Measurements from ENCODE around the gene B3GLCT.
"Not testable (repeated sequence)": the region's sequence is repeated elsewhere in the genome, so short reads cannot be mapped to it uniquely, and the experiment has no call there.

Gene B3GLCT

GRCh38 chr13:31201341-31202031 is 1.7 kb downstream of the B3GLCT start:
- Mint-ChIP-seq H3K4me3 (peak overlapping the region; percentile 71), H3K36me3 (no peaks in the 10 kb centered on the region), H3K27ac (no peak overlapping the region), H3K4me1 (peaks cover 20% of the 10 kb centered on the region), H3K27me3 (no peaks in the 10 kb centered on the region), H3K9me3 (no peaks in the 10 kb centered on the region)
- no peak for ATAC-seq

GRCh38 chr13:31204592-31204991 is 4.8 kb downstream of the B3GLCT start:
- Mint-ChIP-seq H3K27ac (no peak overlapping the region), H3K9me3 (no peaks in the 10 kb centered on the region), H3K27me3 (no peaks in the 10 kb centered on the region), H3K4me1 (peaks cover 20% of the 10 kb centered on the region), H3K4me3 (no peak overlapping the region), H3K36me3 (no peaks in the 10 kb centered on the region)
- ATAC-seq, result no peak

- no peaks in the 10 kb centered on the region for H3K36me3 Mint-ChIP-seq
- no peak for ATAC-seq
- H3K4me1 Mint-ChIP-seq, result peaks cover 12% of the 10 kb centered on the region
- no peak overlapping the region for H3K4me3 Mint-ChIP-seq
- no peaks in the 10 kb centered on the region for H3K9me3 Mint-ChIP-seq
- H3K27me3 Mint-ChIP-seq, result no peaks in the 10 kb centered on the region
- no peak overlapping the region for H3K27ac Mint-ChIP-seq
These were observed 8.1 kb downstream of the B3GLCT start for GRCh38 chr13:31207661-31208552.

GRCh38 chr13:31208559-31209122 is 8.9 kb downstream of the B3GLCT start:
- Mint-ChIP-seq H3K4me3 (no peak overlapping the region), H3K27ac (no peak overlapping the region), H3K27me3 (no peaks in the 10 kb centered on the region), H3K36me3 (no peaks in the 10 kb centered on the region), H3K4me1 (peaks cover 16% of the 10 kb centered on the region), H3K9me3 (no peaks in the 10 kb centered on the region)
- peak; percentile 53 for ATAC-seq

GRCh38 chr13:31209172-31209840 is 9.5 kb downstream of the B3GLCT start:
- Mint-ChIP-seq H3K9me3 (no peaks in the 10 kb centered on the region), H3K4me1 (peaks cover 20% of the 10 kb centered on the region), H3K27ac (no peak overlapping the region), H3K36me3 (no peaks in the 10 kb centered on the region), H3K27me3 (no peaks in the 10 kb centered on the region), H3K4me3 (no peak overlapping the region)
- no peak for ATAC-seq

GRCh38 chr13:31209841-31210210 is 10.1 kb downstream of the B3GLCT start:
- no peak for ATAC-seq
- H3K9me3 Mint-ChIP-seq, result no peaks in the 10 kb centered on the region
- H3K36me3 Mint-ChIP-seq, result no peaks in the 10 kb centered on the region
- H3K4me1 Mint-ChIP-seq, result peaks cover 16% of the 10 kb centered on the region
- H3K4me3 Mint-ChIP-seq, result no peak overlapping the region
- no peak overlapping the region for H3K27ac Mint-ChIP-seq
- H3K27me3 Mint-ChIP-seq, result no peaks in the 10 kb centered on the region

GRCh38 chr13:31213651-31214289 is 14.0 kb downstream of the B3GLCT start:
- Mint-ChIP-seq H3K36me3 (peaks cover 5% of the 10 kb centered on the region), H3K4me3 (no peak overlapping the region), H3K27me3 (no peaks in the 10 kb centered on the region), H3K27ac (peak overlapping the region; percentile 30), H3K9me3 (peaks cover 5% of the 10 kb centered on the region), H3K4me1 (peaks cover 12% of the 10 kb centered on the region)
- ATAC-seq, result no peak

- H3K4me1 Mint-ChIP-seq, result peaks cover 12% of the 10 kb centered on the region
- H3K27me3 Mint-ChIP-seq, result no peaks in the 10 kb centered on the region
- no peak overlapping the region for H3K4me3 Mint-ChIP-seq
- ATAC-seq, result no peak
- peaks cover 5% of the 10 kb centered on the region for H3K36me3 Mint-ChIP-seq
- peak overlapping the region; percentile 30 for H3K27ac Mint-ChIP-seq
- peaks cover 5% of the 10 kb centered on the region for H3K9me3 Mint-ChIP-seq
These were observed 14.7 kb downstream of the B3GLCT start for GRCh38 chr13:31214435-31214834.

GRCh38 chr13:31216916-31217315 is 17.1 kb downstream of the B3GLCT start:
- not testable (repeated sequence) for H3K36me3 Mint-ChIP-seq, H3K4me3 Mint-ChIP-seq, H3K9me3 Mint-ChIP-seq, H3K27ac Mint-ChIP-seq, H3K27me3 Mint-ChIP-seq, ATAC-seq
- H3K4me1 Mint-ChIP-seq, result peaks cover 12% of the 10 kb centered on the region

GRCh38 chr13:31219909-31220598 is 20.3 kb downstream of the B3GLCT start:
- Mint-ChIP-seq H3K27me3 (no peaks in the 10 kb centered on the region), H3K9me3 (peaks cover 5% of the 10 kb centered on the region), H3K4me1 (peaks cover 8% of the 10 kb centered on the region), H3K27ac (no peak overlapping the region), H3K36me3 (peaks cover 5% of the 10 kb centered on the region), H3K4me3 (no peak overlapping the region)
- no peak for ATAC-seq

- Mint-ChIP-seq H3K27ac (no peak overlapping the region), H3K27me3 (no peaks in the 10 kb centered on the region), H3K4me3 (no peak overlapping the region), H3K9me3 (peaks cover 5% of the 10 kb centered on the region), H3K4me1 (peaks cover 8% of the 10 kb centered on the region), H3K36me3 (peaks cover 4% of the 10 kb centered on the region)
- ATAC-seq, result no peak
These were observed 21.3 kb downstream of the B3GLCT start for GRCh38 chr13:31221057-31221456.

- peaks cover 8% of the 10 kb centered on the region for H3K4me1 Mint-ChIP-seq
- H3K4me3 Mint-ChIP-seq, result no peak overlapping the region
- no peaks in the 10 kb centered on the region for H3K27me3 Mint-ChIP-seq
- H3K27ac Mint-ChIP-seq, result no peak overlapping the region
- no peaks in the 10 kb centered on the region for H3K36me3 Mint-ChIP-seq
- H3K9me3 Mint-ChIP-seq, result no peaks in the 10 kb centered on the region
- no peak for ATAC-seq
These were observed 23.4 kb downstream of the B3GLCT start for GRCh38 chr13:31223215-31223614.

- Mint-ChIP-seq H3K4me3 (no peak overlapping the region), H3K27me3 (no peaks in the 10 kb centered on the region), H3K4me1 (peaks cover 8% of the 10 kb centered on the region)
These were observed 23.9 kb downstream of the B3GLCT start for GRCh38 chr13:31223640-31224039.

GRCh38 chr13:31224174-31224669 is 24.4 kb downstream of the B3GLCT start:
- peak; percentile 56 for ATAC-seq
- Mint-ChIP-seq H3K9me3 (no peaks in the 10 kb centered on the region), H3K4me1 (peaks cover 8% of the 10 kb centered on the region), H3K27ac (no peak overlapping the region), H3K4me3 (no peak overlapping the region), H3K36me3 (no peaks in the 10 kb centered on the region), H3K27me3 (no peaks in the 10 kb centered on the region)

More at GRCh38 chr13:31223640-31224039, 23.9 kb downstream of the B3GLCT start:
- ATAC-seq, result no peak
- Mint-ChIP-seq H3K36me3 (no peaks in the 10 kb centered on the region), H3K27ac (no peak overlapping the region), H3K9me3 (no peaks in the 10 kb centered on the region)
